ENCODE results near the gene CBX8. TPM values are rescaled to one million over a fixed set of nuclear protein-coding genes. Genes with fewer than 3 reads are reported as not detected.

CBX8 gene
- total RNA-seq, 1 donor from 2014 or later = 5.8 TPM

DNA sequence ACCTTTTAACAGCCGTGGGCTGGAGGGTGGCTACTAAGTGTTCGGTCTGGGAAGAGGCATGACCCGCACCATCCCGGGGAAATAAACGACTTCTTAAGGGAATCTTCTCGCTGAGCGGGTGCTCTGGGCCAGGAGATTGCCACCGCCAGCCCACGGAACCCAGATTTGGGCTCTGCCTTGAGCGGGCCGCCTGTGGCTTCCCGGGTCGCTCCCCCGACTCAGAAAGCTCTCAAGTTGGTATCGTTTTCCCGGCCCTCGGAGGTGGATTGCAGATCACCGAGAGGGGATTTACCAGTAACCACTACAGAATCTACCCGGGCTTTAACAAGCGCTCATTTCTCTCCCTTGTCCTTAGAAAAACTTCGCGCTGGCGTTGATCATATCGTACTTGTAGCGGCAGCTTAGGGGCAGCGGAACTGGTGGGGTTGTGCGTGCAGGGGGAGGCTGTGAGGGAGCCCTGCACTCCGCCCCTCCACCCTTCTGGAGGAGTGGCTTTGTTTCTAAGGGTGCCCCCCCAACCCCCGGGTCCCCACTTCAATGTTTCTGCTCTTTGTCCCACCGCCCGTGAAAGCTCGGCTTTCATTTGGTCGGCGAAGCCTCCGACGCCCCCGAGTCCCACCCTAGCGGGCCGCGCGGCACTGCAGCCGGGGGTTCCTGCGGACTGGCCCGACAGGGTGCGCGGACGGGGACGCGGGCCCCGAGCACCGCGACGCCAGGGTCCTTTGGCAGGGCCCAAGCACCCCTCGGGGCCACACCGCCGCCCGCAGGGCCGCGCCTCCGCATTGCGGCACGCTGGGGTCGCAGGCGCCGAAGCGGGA lies 46.0 kb upstream of the CBX8 start:
- Histone ChIP-seq H3K9me3 (no peaks in the 10 kb centered on the region), H3K36me3 (no peaks in the 10 kb centered on the region), H3K4me3 (peak overlapping the region; percentile 61), H3K27me3 (ENCODE audit: low read depth) (peaks cover 40% of the 10 kb centered on the region), H3K27ac (no peak overlapping the region), H3K4me1 (peaks cover 64% of the 10 kb centered on the region)
- ATAC-seq = no peak
- TF ChIP-seq, protein P1, sequence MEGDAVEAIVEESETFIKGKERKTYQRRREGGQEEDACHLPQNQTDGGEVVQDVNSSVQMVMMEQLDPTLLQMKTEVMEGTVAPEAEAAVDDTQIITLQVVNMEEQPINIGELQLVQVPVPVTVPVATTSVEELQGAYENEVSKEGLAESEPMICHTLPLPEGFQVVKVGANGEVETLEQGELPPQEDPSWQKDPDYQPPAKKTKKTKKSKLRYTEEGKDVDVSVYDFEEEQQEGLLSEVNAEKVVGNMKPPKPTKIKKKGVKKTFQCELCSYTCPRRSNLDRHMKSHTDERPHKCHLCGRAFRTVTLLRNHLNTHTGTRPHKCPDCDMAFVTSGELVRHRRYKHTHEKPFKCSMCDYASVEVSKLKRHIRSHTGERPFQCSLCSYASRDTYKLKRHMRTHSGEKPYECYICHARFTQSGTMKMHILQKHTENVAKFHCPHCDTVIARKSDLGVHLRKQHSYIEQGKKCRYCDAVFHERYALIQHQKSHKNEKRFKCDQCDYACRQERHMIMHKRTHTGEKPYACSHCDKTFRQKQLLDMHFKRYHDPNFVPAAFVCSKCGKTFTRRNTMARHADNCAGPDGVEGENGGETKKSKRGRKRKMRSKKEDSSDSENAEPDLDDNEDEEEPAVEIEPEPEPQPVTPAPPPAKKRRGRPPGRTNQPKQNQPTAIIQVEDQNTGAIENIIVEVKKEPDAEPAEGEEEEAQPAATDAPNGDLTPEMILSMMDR (IDR thresholded peaks at IDR 0.05) = peak; percentile 10
- intact Hi-C loops (cut with DNase I) = no loop called here
- no peak for DNase-seq

DNA sequence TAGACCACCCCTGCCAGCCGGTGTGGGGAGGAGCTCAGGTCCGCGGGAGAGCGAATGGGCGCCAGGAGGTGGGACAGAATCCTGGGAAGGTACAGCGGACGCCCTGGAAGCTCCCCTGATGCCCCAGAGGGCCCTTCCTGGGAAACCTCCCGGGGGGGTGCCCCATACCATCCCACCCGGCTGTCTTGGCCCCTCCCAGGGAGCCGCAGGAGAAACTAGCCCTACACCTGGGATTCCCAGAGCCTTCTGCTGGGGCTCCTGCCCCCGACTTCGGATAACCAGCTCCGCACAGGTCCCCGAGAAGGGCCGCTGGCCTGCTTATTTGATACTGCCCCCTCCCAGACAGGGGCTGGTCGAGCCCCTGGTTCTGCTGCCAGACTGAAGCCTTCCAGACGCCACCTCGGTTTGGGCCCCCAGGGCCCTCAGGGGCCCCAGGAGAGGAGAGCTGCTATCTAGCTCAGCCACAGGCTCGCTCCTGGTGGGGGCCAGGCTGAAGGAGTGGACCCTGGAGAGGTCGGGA lies 45.3 kb upstream of the CBX8 start:
- Histone ChIP-seq H3K27ac (no peak overlapping the region), H3K4me3 (peak overlapping the region; percentile 61), H3K9me3 (no peaks in the 10 kb centered on the region), H3K36me3 (no peaks in the 10 kb centered on the region), H3K4me1 (peaks cover 70% of the 10 kb centered on the region), H3K27me3 (ENCODE audit: low read depth) (peaks cover 40% of the 10 kb centered on the region)
- intact Hi-C loops (cut with DNase I) = no loop called here
- DNase-seq (no peak), ATAC-seq (no peak)
- TF ChIP-seq, protein P1 (IDR thresholded peaks at IDR 0.05) = no peak

DNA sequence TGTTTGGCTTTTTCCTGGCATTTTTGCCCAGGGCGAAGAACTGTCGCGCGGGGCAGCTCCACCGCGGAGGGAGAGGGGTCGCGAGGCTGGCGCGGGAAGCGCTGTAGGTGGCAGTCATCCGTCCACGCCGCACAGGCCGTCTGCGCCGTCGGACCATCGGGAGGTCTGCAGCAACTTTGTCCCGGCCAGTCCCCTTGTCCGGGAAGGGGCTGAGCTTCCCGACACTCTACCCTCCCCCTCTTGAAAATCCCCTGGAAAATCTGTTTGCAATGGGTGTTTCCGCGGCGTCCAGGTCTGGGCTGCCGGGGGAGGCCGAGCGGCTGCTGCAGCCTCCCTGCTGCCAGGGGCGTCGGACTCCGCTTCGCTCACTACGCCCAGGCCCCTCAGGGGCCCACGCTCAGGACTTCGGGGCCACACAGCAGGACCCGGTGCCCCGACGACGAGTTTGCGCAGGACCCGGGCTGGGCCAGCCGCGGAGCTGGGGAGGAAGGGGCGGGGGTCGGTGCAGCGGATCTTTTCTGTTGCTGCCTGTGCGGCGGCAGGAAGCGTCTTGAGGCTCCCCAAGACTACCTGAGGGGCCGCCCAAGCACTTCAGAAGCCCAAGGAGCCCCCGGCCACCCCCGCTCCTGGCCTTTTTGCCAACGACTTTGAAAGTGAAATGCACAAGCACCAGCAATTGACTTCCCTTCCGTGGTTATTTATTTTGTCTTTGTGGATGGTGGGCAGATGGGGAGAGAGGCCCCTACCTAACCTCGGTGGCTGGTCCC lies 44.7 kb upstream of the CBX8 start:
- Histone ChIP-seq H3K4me3 (no peak overlapping the region), H3K36me3 (no peaks in the 10 kb centered on the region), H3K9me3 (no peaks in the 10 kb centered on the region), H3K27ac (no peak overlapping the region), H3K27me3 (ENCODE audit: low read depth) (peaks cover 40% of the 10 kb centered on the region), H3K4me1 (peaks cover 77% of the 10 kb centered on the region)
- DNase-seq (no peak), ATAC-seq (no peak)
- TF ChIP-seq, protein P1 (IDR thresholded peaks at IDR 0.05) = no peak
- intact Hi-C loops (cut with DNase I) = no loop called here

DNA sequence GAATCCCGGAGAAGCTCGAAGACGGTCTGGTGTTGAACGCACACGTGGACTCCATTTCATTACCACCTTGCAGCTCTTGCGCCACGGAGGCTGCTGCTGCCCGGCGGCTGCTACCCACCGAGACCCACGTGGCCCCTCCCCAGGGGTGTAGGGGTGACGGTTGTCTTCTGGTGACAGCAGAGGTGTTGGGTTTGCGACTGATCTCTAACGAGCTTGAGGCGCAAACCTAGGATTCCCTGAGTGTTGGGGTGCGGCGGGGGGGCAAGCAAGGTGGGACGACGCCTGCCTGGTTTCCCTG lies 44.1 kb upstream of the CBX8 start:
- DNase-seq = no peak
- H3K9me3 ChIP-seq = no peaks in the 10 kb centered on the region
- intact Hi-C loops (cut with DNase I) = no loop called here
- H3K36me3 ChIP-seq = no peaks in the 10 kb centered on the region
- H3K4me3 ChIP-seq = peak overlapping the region; percentile 67
- ATAC-seq = no peak
- TF ChIP-seq, protein P1 (IDR thresholded peaks at IDR 0.05) = no peak
- peaks cover 83% of the 10 kb centered on the region for H3K4me1 ChIP-seq
- H3K27me3 ChIP-seq (ENCODE audit: low read depth) = peaks cover 40% of the 10 kb centered on the region
- H3K27ac ChIP-seq = no peak overlapping the region

DNA sequence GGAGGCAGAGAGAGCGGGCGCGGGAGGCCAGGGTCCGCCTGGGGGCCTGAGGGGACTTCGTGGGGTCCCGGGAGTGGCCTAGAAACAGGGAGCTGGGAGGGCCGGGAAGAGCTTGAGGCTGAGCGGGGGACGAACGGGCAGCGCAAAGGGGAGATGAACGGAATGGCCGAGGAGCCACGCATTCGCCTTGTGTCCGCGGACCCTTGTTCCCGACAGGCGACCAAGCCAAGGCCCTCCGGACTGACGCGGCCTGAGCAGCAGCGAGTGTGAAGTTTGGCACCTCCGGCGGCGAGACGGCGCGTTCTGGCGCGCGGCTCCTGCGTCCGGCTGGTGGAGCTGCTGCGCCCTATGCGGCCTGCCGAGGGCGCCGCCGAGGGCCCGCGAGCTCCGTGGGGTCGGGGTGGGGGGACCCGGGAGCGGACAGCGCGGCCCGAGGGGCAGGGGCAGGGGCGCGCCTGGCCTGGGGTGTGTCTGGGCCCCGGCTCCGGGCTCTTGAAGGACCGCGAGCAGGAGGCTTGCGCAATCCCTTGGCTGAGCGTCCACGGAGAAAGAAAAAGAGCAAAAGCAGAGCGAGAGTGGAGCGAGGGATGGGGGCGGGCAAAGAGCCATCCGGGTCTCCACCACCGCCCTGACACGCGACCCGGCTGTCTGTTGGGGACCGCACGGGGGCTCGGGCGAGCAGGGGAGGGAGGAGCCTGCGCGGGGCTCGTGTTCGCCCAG lies 43.6 kb upstream of the CBX8 start:
- ATAC-seq (no peak), DNase-seq (peak; percentile 84)
- peak overlapping the region; percentile 67 for H3K4me3 ChIP-seq
- intact Hi-C loops (cut with DNase I) = no loop called here
- peaks cover under 1% of the 10 kb centered on the region for H3K36me3 ChIP-seq
- no peaks in the 10 kb centered on the region for H3K9me3 ChIP-seq
- H3K4me1 ChIP-seq = peaks cover 83% of the 10 kb centered on the region
- H3K27ac ChIP-seq = peak overlapping the region; percentile 83
- TF ChIP-seq, protein P1 (IDR thresholded peaks at IDR 0.05) = peak; percentile 32
- peaks cover 40% of the 10 kb centered on the region for H3K27me3 ChIP-seq (ENCODE audit: low read depth)
